HEK293 (cell line): Measurements from ENCODE around the gene GNB5.

Experiments
- CTCF ChIP-seq: fragments of 450-650 bp; formaldehyde crosslinking; IDR thresholded peaks from 2 replicates; pipeline ENCODE4 v1.5.1; 2016; ENCODE audit warnings: missing biosample characterization, missing genetic modification characterization
- KLF16 ChIP-seq: fragments of 450-650 bp; formaldehyde crosslinking; IDR thresholded peaks from 2 replicates; pipeline ENCODE4 v1.5.1; 2017; ENCODE audit warnings: missing biosample characterization, missing genetic modification characterization
- PATZ1 ChIP-seq: fragments of 450-650 bp; formaldehyde crosslinking; IDR thresholded peaks from 2 replicates; pipeline ENCODE4 v1.5.1; 2016; ENCODE audit warnings: missing biosample characterization, missing genetic modification characterization
- PRDM1 ChIP-seq: fragments of 450-650 bp; formaldehyde crosslinking; IDR thresholded peaks from 2 replicates; pipeline ENCODE4; 2016; ENCODE audit warnings: missing biosample characterization, missing genetic modification characterization
- TCF7L2 ChIP-seq: IDR thresholded peaks from 2 replicates; pipeline ENCODE4 v1.6.1; 2011; ENCODE audit warnings: low read depth, mild to moderate bottlenecking, inconsistent platforms, low read length, moderate library complexity, borderline replicate concordance
- YY1 ChIP-seq: fragments of 450-650 bp; formaldehyde crosslinking; IDR thresholded peaks from 2 replicates; pipeline ENCODE4 v1.5.1; 2018; ENCODE audit warnings: missing biosample characterization, missing genetic modification characterization
- ZBTB11 ChIP-seq: fragments of 450-650 bp; formaldehyde crosslinking; conservative IDR thresholded peaks from 2 replicates; pipeline ENCODE4 v1.5.1; 2016; ENCODE audit warnings: low read depth, missing biosample characterization, missing genetic modification characterization
- ZFP41 ChIP-seq: fragments of 450-650 bp; formaldehyde crosslinking; IDR thresholded peaks from 2 replicates; pipeline ENCODE4 v1.5.1; 2016; ENCODE audit warnings: missing biosample characterization, missing genetic modification characterization, borderline replicate concordance
- ZNF274 ChIP-seq, 2 experiments: fragments of 200-500 bp in 1 of 2; fragments of 450-650 bp in 1 of 2; sonication (Bioruptor generic) in 1 of 2; formaldehyde crosslinking in 1 of 2; IDR thresholded peaks; 2 replicates each; pipeline versions ENCODE4 v1.5.1 to v1.6.1; 2014 to 2016; ENCODE audit warnings: borderline replicate concordance in 1 of 2, inconsistent platforms in 1 of 2, low read length in 1 of 2, missing biosample characterization in 1 of 2, missing genetic modification characterization in 1 of 2
- ZSCAN5A ChIP-seq: fragments of 450-650 bp; formaldehyde crosslinking; IDR thresholded peaks from 2 replicates; pipeline ENCODE4 v1.5.1; 2016; ENCODE audit warnings: missing biosample characterization, missing genetic modification characterization

GRCh38 chr15:52112203-52112750 lies 78.9 kb downstream of the GNB5 start:
- TF ChIP-seq ZNF274 (IDR thresholded peaks at IDR 0.05; ENCODE audit: low read length) (no peak), ZNF274 (tag by site-specific recombination; IDR thresholded peaks at IDR 0.05; ENCODE audit: borderline replicate concordance) (no peak), ZSCAN5A (no peak), KLF16 (tag by site-specific recombination) (no peak), PATZ1 (tag by site-specific recombination) (no peak), CTCF (tag by site-specific recombination) (no peak), ZBTB11 (tag by site-specific recombination) (no peak), ZFP41 (tag by site-specific recombination) (no peak), TCF7L2 (no peak), PRDM1 (tag by site-specific recombination) (no peak), YY1 (tag by site-specific recombination) (no peak)
